ENCODE data around the gene CACNA1G.

Gene CACNA1G

DNA sequence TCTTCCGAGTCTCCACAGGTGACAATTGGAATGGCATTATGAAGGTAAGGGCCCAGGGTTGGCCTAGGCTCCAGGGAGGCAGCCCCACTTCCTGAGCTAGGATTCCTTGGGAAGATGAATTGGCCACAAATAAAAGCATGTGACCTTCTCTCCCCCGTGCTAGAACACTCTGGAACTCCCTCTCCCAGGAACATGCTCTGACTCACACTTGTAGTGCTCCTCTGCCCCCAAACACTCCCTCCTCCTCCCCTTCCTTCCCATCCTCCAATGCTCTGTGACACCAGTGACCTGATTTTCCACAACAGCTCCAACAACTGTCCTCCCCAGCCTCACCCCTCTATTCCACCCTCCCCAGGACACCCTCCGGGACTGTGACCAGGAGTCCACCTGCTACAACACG is 57.8 kb downstream of the CACNA1G start:
- DNase-seq: no peak

DNA sequence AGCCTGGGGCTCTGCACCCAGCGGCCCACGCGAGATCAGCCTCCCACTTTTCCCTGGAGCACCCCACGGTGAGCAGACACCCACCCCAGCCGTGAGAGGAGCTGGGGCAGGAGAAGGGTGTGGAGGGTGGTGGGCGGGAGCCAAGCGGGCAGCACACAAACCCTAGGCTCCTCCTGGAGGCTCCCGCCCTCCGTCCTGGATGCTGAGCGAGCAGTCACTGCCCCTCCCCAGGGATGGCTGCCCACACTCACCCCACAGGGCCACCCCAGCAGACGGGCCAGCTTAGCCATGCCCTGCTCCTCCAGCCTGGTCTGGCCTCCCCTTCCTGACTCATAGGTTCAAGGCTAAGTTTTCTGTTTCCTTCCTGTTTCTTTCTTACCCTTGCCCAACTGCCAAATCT is 58.4 kb downstream of the CACNA1G start:
- DNase-seq: no peak

DNA sequence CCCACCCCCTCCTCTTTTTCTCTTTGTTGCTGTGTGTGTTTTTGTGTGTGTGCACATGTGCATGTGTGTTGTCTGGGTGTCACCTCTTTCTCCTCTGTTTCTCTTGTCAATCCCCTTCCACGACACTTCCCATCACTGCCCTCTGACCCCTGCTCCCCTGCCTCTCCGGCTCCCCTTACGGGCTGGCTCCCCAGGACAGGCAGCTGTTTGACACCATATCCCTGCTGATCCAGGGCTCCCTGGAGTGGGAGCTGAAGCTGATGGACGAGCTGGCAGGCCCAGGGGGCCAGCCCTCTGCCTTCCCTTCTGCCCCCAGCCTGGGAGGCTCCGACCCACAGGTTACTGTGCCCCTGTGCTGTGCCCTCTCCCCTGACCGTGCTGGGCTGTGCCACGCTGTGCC is 59.0 kb downstream of the CACNA1G start:
- DNase-seq: no peak

DNA sequence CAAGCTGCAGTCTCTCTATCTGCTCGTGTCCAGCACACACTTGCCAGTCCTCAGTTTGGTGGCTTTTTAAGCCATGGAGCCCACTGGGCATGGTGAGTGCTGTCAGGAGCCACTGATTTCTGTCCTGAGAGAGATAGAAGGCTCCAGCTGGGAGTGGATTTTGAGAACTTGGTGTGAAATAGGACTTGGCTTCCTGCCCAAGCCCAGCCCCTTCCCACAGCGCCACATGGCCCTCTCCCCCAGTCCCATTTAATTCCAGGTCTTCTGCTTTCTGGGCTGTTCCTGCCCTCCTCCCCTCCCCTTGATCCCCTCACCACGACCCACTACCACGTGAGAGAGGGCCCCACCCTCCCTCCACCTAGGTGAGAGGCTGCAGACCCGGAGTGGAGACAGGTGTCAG is 59.7 kb downstream of the CACNA1G start:
- no peak for DNase-seq

DNA sequence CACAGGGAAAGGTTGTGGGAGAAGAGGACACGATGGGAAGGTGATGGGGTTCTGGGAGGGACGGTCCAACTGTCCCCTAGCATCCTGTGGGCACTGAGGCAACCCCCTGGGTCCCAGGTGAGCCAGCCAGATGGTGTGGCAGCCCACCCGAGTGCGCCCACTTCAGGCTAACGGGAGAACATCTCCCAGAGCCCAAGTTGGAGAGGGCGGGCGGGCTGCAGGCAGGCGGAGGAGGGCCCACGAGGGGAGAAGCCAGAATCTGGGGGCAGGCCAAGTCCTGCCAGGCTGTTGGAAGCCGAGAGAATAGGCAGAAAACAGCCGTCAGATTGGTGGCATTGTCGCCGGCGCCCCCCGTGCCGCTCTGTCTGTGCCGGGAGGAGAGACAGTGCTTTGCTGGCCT is 60.3 kb downstream of the CACNA1G start:
- DNase-seq: no peak

DNA sequence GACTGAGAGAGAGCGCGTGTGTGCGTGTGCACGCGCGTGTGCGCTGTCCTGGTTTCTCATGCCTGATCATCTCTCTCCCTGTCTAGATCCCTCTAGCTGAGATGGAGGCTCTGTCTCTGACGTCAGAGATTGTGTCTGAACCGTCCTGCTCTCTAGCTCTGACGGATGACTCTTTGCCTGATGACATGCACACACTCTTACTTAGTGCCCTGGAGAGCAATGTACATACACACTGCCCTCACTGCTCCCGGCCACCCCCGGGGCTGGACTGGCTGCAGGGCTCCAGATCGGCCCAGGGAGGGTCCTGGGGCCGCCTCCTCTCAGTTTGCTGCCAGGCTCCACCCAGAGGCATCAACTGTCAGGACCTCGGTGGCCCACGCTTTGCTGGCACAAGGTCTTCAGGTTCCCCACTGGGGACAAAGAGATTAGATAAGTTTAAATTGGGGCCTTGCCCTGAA is 61.1 kb downstream of the CACNA1G start:
- no peak for DNase-seq

DNA sequence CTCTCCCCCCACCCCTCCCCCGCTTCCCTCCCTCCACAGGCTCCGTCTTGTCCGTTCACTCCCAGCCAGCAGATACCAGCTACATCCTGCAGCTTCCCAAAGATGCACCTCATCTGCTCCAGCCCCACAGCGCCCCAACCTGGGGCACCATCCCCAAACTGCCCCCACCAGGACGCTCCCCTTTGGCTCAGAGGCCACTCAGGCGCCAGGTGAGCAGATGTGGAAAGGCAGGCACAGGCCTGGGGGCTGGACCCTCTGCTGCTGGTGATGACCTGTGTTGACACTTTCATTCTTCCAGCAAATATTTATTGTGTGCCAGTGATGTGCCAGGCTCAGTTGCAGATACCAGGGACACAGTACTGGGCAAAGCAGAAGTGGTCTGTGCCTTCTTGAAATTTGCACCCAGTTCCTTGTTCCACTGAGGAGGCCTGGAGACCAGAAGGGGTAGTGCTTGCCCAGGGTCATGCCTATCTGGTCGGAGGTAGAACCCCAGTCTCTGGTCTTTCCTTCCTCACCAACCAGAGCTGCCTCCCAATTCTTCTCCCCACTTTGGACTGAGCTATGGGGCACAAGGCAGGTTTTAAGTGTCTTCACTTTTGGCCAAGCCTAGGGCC is 63.9 kb downstream of the CACNA1G start:
- no peak for DNase-seq

DNA sequence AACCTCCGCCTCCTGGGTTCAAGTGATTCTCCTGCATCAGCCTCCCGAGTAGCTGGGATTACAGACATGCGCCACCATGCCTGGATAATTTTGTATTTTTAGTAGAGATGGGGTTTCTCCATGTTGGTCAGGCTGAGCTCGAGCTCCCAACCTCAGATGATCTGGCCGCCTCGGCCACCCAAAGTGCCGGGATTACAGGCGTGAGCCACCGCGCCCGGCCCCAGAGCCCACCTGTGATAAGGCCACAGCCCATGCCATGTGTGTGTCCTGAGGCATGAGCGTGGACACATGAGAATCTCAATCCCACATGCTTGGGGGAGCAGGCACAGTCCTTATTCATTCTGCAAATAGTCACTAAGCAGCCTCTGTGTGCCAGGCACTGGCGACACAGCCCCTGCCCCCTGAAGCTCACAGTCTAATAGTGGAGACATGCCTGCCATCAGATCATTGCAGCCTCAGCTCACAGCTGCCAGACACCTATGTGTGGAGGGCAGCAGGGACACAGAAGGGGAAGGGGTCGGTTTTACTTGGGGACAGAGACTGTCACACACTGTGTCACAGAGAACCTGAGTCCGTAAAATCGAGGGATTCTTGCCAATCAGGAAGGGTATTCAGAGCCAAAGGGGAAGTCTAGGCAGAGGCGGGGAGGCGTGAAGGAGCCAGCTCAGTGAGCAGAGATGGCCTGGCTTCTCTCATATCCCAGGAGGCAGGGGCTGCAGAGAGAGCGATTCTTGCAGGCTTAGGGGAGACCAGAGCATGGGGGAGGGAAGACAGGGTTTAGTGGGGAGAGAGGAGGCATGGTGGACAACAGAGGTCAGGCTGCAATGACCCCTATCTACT is 64.7 kb downstream of the CACNA1G start:
- DNase-seq: no peak

DNA sequence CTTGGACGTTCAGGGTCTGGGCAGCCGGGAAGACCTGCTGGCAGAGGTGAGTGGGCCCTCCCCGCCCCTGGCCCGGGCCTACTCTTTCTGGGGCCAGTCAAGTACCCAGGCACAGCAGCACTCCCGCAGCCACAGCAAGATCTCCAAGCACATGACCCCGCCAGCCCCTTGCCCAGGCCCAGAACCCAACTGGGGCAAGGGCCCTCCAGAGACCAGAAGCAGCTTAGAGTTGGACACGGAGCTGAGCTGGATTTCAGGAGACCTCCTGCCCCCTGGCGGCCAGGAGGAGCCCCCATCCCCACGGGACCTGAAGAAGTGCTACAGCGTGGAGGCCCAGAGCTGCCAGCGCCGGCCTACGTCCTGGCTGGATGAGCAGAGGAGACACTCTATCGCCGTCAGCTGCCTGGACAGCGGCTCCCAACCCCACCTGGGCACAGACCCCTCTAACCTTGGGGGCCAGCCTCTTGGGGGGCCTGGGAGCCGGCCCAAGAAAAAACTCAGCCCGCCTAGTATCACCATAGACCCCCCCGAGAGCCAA is 65.6 kb downstream of the CACNA1G start:
- DNase-seq: peak; percentile 34

DNA sequence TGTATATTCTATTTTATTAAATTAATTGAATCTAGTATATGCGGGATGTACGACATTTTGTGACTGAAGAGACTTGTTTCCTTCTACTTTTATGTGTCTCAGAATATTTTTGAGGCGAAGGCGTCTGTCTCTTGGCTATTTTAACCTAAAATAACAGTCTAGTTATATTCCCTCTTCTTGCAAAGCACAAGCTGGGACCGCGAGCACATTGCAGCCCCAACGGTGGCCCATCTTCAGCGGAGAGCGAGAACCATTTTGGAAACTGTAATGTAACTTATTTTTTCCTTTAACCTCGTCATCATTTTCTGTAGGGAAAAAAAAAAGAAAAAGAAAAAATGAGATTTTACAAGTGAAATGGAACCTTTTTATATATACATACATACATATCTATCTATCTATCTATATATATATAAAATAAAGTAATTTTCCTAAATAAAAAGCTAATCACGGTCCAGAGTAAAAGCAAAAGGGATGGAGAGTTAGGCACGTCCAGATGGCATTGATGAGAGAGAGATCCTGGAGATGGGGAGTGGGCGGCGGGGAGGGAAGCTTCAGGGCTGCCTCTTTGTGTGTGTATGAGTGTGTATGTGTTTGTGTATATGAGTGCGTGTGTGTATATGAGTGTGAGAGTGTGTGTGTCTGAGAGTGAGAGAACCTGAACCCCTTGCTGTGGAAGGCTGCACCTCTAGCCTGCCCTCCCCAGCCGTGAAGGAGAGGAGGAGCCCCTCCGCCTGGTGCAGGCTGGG is 66.7 kb downstream of the CACNA1G start:
- DNase-seq: no peak

DNA sequence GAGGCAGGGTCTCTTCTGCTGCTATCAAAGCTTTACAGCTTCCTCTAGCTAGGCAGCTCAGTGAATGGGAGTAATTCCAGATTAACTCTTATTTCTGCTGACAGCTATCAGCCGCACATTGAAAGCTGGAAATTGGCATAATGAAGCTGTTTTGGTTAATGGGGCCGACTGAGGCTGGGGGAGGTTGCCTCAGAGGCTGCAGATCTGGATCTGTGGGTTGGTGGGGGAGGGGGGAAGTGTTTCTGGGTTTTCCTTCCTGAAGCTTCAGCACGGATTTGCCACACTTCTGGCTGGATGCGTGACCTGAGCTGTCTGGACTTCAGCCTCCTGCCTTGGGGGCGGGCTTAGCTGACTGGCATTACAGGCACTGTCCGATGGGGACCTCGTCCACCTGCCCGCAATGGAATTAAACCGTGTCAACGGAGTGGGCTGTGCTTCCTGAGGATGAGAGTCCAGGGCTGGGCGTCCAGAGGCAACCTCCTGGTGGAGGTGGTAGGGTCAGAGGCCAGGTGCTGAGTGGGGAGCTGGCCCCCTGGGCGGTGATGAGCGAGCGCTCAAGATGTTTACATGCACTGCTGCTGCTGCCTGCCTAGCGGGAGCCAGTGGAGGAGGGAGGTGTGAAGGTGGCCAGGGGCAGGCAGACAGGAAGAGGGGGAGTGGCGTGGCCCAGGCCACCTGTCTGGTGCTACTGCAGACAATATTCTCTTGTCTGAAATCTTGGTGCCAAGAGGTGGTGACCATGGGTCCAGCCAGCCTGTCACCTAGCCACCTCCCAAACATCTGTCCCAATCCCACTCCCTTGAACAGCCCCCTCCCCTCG is 67.5 kb downstream of the CACNA1G start:
- DNase-seq: no peak

DNA sequence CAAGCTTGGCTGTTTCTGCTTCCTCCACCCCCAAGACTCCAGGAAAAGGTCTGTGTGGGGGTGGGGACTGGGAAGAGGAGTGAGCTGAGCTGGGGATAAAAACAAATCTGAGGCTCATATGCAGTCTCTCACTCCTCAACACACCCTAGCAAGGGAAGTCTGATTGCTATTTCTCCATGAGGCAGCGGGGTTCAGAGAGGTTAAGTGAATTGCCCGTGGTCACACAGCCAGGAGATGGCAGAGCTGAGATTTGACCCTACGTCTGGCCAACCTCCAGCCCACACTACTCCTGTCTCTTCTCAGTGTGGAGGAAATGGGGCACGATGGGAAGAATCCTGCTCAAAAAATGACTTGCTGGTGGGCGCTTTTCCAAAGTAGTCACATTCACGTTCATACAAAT is 69.4 kb downstream of the CACNA1G start:
- no peak for DNase-seq

DNA sequence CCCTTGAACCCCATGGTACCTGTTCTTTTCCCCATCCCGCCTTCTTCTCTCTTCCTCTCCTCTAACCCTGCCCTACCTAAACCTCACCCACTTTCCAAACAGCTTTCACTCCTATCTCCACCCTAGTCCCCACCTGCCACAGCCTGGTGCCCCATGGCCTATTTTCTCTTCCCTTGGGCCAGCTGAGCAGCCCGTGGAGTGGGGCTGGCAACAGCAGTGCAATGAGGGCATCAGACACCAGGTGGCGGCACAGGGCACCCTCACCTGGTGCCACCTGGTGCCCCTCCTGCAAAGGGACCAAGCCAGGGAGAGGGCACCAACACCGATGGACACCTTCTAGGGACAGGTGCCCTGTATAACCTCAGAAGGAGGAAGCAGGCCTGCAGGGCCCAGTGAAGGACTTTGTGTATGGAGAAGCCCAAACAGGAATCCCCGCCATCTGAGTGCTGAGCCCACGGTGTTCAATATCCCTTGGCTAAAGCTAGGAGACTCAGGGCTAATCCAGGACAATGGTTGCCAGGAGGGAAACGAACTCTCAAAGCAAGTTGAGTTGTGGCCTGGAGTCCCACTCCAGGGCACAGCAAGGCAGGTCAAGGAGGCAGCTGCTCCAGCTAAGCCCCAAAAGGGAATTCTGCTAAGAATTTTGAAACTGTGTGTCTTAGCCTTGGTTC is 70.1 kb downstream of the CACNA1G start:
- DNase-seq: no peak

DNA sequence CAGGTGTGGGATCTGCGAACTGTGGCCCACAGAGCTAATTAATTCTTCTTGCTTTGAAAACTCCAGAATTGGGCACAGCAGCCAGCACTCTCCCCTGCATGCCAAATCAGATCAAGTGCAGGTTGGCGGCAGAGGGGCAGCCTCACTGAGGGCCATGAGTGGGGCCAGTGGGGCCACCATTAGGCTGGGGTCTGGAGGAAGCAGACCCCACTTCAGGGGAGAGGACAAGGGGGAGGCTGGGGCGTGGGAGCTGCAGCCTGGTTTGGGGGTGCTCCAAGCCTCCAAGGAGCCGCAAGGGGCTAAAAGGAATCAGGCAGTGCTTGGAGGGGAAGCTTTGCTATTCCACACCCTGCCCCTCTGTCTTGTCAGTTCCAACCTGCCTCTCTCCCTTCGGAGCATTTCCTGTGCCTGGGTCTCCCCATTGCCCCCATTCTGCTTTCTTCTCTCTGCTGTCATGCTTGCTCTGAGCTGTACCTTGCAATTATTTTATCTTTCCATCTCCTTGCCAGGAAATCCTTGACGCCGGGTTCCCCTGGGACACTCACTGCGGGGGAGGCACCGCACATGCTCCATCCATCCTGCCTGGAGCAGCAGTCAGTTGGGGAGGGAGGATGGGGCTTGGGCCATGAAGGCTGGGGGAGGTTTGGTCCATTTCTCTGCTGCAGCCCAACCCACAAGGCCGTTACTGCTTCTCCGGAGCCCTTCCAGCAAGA is 70.8 kb downstream of the CACNA1G start:
- DNase-seq: no peak

DNA sequence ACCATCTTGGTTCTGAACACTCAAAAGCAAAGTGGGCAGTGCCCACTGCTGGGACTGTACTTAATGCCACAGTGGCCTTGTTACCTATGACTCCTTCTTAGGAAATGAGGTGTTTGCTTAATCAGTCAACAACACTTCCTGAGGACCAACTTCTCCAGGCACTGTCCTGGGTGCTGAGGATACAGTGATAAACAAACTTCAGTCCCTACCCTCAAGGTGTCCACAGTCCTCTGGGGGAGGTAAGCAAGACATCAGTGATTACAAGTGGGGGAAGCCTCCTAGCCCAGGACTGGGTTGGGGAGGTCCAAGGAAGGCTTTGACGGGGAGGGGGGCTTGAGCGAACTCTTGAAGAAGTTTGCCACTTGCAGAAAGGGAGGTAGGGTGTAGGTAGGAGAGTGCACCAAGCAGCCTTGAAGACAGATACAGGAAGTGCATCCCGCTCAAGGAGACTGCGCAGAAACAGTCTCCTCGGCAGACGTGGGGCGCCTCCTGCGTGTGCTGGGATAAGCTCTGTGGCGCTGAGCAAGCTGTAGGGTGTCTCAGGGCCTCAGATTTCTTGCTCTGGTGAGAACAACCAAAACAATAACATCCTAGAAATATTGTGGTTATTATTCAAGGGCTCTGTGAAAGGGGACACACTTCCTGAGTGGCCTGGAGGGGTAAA is 71.5 kb downstream of the CACNA1G start:
- DNase-seq: no peak

DNA sequence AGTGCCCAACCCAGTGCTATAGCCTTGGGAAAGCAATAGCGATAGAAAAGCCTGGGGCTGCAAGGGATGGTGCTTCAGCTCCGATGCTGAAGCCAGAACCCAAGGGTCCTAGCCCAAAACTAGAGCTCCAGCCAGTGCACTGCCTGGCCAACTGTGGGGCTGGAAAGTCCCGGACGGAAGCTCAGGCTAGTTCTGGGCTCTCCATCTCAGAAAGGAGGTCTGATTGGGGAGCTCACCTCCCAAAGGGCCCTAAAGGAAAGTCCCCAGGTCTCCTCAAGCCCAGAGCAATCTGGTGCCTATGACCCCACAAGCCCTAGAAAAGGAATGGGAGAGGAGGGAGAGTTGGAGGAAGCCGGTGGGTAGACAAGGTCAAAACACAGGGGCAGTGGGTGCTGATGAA is 72.1 kb downstream of the CACNA1G start:
- no peak for DNase-seq

DNA sequence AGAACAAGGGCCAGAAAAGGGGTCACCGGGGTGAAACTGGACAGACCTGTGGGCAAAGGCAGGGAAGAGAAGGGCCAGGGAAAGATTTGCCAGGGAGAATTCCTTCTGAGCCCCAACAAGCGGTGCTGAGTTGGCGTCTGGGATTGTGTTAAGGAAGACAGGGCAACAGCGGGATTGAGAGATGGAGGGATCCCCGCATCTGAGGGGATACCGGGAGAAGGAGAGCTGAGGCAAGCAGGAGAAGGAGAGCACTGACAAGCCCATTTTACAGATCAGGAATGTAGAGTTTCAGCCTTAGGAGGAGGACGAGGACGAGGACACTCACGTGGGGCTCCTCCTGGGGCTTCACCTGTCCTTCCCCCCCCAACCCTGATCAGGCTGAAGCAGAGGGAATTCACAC is 73.2 kb downstream of the CACNA1G start:
- no peak for DNase-seq

DNA sequence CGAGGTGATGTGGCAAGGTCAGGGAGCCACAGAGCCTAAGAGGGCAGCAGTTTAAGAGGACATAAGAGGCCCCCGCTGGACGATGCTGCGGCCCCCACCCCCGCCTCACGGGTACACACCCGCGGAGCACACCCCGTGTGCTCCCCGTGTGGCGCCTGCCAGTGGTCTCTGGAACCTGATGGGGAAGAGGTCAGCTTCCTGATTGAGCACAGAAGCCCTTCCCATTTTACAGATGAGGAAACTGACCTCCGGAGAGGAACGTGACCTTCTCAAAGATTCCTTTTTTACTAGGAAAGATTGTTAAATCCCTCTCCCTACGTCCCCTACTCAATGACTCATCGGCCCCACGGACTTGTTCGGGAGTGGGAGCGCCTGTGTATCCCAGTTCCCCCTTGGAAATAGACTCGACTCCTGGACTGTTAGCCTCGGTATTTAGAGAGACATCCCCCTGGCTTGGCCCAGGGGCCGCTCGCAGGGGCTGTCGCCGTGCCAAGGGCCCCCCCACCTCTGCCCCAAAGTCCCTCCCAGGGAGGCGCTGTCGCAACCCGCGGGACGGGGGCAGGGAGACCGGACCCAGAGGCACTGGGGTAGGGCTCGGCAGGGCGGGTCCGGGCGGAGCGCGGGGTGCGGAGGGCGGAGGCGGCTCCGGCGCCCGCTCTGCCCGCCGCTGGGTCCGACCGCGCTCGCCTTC is 73.9 kb downstream of the CACNA1G start, which contains the start of gene ABCC3:
ABCC3 (plus strand) TSS at position 658 of the 691 bp plus-strand sequence. CDS start 56 bp downstream, outside the sequence.
- no peak for DNase-seq

DNA sequence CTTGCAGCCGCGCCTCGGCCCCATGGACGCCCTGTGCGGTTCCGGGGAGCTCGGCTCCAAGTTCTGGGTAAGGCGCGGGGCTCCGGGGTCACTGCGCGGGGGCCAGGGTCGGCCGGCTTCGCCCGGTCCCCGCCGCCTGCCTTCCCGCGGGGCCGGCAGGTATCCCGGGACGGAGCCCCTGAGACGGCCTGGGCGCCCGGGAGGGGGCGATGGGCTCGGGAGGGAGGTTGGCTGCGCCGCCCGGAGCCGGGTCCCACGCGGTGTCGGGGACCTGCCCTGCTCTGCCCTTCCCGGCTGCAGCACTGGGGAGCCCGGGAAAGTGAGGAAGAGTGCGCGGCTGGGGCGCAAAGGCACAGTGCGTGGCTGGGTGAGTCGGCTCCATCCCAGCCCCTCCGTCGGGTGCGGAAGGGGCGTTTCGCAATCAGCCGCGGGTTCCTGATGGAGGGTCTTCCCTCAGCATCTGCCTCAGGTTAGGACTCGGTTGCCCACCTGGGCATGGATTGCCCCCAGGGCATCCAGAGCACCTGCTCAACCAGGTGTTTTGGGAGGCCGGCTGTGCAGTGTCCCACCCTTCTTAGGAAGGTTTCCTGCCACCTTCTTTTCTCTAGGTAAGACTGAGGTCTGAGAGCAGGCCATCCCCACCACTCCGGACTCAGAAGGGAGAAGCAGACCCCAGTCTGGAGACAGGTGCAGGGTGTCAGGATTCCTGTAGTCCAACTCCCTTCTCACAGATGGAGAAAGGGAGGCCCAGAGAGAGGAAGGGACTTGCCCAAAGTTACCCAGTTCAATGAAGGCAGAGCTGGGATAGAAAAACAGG is 74.6 kb downstream of the CACNA1G start:
- DNase-seq: no peak

DNA sequence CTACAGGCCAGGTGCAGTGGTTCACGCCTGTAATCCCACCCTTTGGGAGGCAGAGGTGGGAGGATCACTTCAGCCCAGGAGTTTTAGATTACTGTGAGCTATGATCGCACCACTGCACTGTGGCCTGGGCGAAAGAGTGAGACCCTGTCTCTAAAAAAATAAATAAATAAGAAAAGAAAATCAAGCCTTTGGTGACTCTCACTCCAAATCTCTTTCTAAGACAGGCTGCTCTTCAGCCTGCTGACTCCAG is 75.1 kb downstream of the CACNA1G start:
- no peak for DNase-seq

Data from KG1 (cell line).